HG03469 (cell line): ENCODE data around the gene DMRT1.
A peak's percentile ranks its signal among the peaks of the same experiment; 100 is the strongest.

Experiments
- ATAC-seq: cut with Tn5 transposase; IDR thresholded peaks from one replicate; pipeline ENCODE4 v1.9.1; 2021; ENCODE audit warnings: mild to moderate bottlenecking, moderate library complexity, moderate number of reproducible peaks; ENCODE audit not compliant: unreplicated experiment

The DMRT1 gene

GRCh38 chr9:920927-921326 lies 79.4 kb downstream of the DMRT1 start:
- no peak for ATAC-seq

- no peak for ATAC-seq
These were observed 80.7 kb downstream of the DMRT1 start for GRCh38 chr9:922171-922570.

- no peak for ATAC-seq
These were observed 81.2 kb downstream of the DMRT1 start for GRCh38 chr9:922731-923130.

DNA sequence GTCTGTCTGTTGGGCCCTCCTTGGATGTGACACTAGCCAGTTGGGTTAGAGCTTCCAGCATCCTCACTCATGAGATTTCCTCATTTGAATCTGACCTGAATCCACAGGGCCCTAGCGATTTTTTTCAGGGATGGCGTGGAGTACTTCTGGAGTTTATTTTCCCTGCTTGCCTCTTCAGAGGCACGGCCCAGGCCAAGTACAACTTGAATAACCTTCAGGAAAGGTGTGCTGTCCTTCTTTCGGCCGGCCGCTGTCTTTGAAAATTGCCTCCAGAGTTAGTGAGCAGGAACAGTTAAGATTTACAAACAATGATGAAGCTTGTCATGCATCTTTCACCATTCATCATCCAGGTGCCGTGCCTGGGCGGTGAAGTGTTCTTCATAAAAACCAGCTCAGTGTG lies 85.5 kb downstream of the DMRT1 start:
- ATAC-seq, result no peak

- ATAC-seq, result peak; percentile 58
These were observed 87.0 kb downstream of the DMRT1 start for GRCh38 chr9:928363-929042.

DNA sequence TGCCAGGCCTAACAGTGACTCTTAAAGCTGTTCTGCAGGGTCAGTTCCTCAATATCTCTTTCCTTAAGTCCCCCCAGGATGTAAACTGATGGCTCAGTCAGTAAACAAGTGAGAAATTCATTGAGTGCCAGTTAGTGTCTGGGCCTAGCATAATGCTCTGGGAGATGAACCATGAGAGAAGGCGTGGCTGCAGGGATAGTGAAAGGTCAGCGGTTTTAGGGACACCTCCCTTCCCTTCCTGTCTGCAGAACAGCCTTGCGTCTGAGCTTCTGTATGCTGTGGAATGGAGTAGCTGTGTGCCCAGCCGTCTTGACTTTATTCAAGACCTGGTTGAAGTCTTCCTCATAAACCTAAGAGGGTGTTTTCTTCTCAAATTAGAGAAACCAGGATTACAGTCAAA lies 88.2 kb downstream of the DMRT1 start:
- ATAC-seq, result no peak

- no peak for ATAC-seq
These were observed 91.9 kb downstream of the DMRT1 start for GRCh38 chr9:933356-933755.

- ATAC-seq, result no peak
These were observed 94.0 kb downstream of the DMRT1 start for GRCh38 chr9:935348-935965.

GRCh38 chr9:942805-943580 lies 101.5 kb downstream of the DMRT1 start:
- ATAC-seq, result no peak

GRCh38 chr9:947985-948384 lies 106.5 kb downstream of the DMRT1 start:
- no peak for ATAC-seq

GRCh38 chr9:948497-948896 lies 107.0 kb downstream of the DMRT1 start:
- ATAC-seq, result no peak

- no peak for ATAC-seq
These were observed 108.6 kb downstream of the DMRT1 start for GRCh38 chr9:950139-950538.

DNA sequence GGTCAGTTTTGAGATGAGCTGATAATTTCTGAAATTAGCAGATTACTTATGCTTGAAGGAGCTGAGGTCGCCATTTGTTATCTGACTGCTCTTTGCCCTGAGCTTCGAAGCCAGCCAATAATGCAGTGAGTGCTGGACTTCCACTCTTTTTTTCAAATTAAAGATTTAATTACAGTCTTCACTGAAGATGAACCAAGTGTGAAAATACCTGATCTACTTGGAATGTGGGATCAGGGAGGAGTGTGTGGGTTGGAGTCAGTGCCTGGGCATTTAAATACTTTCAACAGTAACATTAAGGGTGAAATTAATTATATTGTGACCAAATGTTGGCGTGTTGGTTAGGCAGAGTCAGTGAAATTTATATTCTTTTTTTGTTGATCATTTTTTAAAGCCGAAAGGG lies 111.0 kb downstream of the DMRT1 start:
- ATAC-seq, result no peak

GRCh38 chr9:959105-959504 lies 117.6 kb downstream of the DMRT1 start:
- ATAC-seq, result no peak

GRCh38 chr9:959914-960313 lies 118.4 kb downstream of the DMRT1 start:
- no peak for ATAC-seq

GRCh38 chr9:962023-962422 lies 120.5 kb downstream of the DMRT1 start:
- ATAC-seq, result no peak

DNA sequence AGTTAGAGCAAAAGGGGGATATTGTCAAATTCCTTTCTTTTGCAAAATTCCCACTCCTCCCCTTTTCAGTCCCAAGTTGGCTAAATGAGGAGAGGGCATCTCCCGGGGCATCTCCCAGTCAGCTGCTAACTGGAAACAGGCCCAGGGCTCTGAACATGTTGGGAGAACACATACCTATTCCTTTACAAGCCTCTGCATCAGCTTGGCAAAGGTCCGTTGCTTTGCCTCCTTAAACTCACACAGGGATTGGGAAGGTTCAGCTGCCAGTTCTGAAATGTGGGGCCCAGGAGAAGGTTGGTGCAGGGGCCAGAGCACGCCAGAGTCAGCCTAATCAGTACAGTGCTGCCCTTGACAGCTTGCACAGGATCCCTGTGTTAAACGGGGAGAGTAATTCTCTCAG lies 124.0 kb downstream of the DMRT1 start:
- no peak for ATAC-seq

GRCh38 chr9:966870-967269 lies 125.4 kb downstream of the DMRT1 start:
- ATAC-seq, result no peak

DNA sequence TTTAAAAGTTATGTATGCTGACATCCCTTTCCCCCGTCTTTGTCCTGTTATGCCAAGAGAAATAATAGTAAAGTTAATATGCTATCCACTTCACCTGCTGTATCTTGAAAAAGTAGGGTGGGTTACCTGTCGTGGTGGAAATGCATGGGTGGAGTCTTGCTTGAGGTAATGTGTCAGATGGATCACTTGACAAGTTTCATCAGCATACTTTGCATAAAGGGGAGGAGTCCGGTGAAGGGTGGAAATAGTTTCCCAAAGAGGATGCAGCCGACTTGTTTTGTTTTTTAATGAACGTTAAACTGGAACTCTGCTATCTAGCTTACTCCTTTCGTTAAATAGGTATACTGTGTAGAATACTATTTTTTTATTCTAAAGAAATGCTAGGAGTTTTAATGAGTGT lies 125.9 kb downstream of the DMRT1 start:
- ATAC-seq, result no peak

DNA sequence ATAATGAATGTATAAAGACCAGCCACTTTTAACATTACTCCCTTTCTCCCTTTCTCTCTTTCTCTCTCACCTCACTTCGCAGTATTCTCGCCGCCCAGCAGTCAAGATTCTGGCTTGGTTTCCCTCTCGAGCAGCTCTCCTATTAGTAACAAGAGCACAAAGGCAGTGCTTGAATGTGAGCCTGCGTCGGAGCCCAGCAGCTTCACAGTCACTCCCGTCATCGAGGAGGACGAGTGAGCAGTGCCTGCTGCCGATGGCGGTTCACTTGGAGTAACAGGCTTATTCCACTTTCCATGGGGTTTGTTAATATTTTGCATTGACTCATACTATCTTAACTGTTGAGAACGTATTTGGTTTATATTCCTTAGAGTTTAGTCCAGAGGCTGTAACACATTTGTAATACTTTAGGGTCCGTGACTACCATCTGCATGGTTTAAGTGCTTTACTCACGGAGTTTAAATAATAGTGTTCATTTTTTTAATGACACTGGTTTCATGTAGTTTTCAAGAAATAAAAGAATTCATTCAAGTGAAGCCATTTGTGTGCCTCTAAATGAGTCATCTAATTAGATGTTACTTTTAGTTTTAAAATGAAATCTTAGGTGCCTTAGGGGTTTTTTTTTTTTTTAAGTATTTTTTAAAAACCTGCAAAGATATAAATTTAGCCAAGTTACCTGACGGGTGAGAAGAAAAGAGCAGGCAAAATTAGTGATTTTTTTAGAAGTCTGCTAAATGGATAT lies 126.6 kb downstream of the DMRT1 start:
- ATAC-seq, result no peak
